OCI-M2 (cell line): Measurements from ENCODE around the gene PADI3.
"Not testable (repeated sequence)": the region's sequence is repeated elsewhere in the genome, so short reads cannot be mapped to it uniquely, and the experiment has no call there.

Source experiments
- DNase-seq: peaks from one replicate; lab custom pipeline; 2025; ENCODE audit not compliant: unreplicated experiment; lab: John Stamatoyannopoulos, UW

PADI3 gene

GRCh38 chr1:17241011-17241779, 7.7 kb upstream of the PADI3 start:
- not testable (repeated sequence) for DNase-seq

GRCh38 chr1:17241780-17242074, 7.2 kb upstream of the PADI3 start:
- not testable (repeated sequence) for DNase-seq

- DNase-seq = no peak
Observed at GRCh38 chr1:17243274-17243673, 5.6 kb upstream of the PADI3 start.

- no peak for DNase-seq
Observed at GRCh38 chr1:17244821-17245740, 3.8 kb upstream of the PADI3 start.

- DNase-seq = no peak
Observed at GRCh38 chr1:17245816-17246325, 3.0 kb upstream of the PADI3 start.

- DNase-seq = no peak
Observed at GRCh38 chr1:17246971-17247370, 1.9 kb upstream of the PADI3 start.

- DNase-seq = no peak
Observed at GRCh38 chr1:17250601-17251000, 1.7 kb downstream of the PADI3 start.

GRCh38 chr1:17251246-17251645, 2.3 kb downstream of the PADI3 start:
- DNase-seq = no peak

- DNase-seq = no peak
Observed at GRCh38 chr1:17251701-17252376, 2.9 kb downstream of the PADI3 start.

GRCh38 chr1:17255336-17255735, 6.4 kb downstream of the PADI3 start:
- no peak for DNase-seq

GRCh38 chr1:17258116-17258757, 9.3 kb downstream of the PADI3 start:
- no peak for DNase-seq

GRCh38 chr1:17258758-17259130, 9.8 kb downstream of the PADI3 start:
- DNase-seq = no peak

- DNase-seq = no peak
Observed at GRCh38 chr1:17259233-17259873, 10.5 kb downstream of the PADI3 start.

GRCh38 chr1:17260264-17260663, 11.4 kb downstream of the PADI3 start:
- DNase-seq = no peak

- DNase-seq = no peak
Observed at GRCh38 chr1:17260738-17261137, 11.8 kb downstream of the PADI3 start.

GRCh38 chr1:17263936-17264335, 15.0 kb downstream of the PADI3 start:
- DNase-seq = no peak

GRCh38 chr1:17264470-17264869, 15.6 kb downstream of the PADI3 start:
- no peak for DNase-seq

- no peak for DNase-seq
Observed at GRCh38 chr1:17265162-17265561, 16.3 kb downstream of the PADI3 start.

GRCh38 chr1:17265950-17266349, 17.1 kb downstream of the PADI3 start:
- DNase-seq = no peak

- no peak for DNase-seq
Observed at GRCh38 chr1:17270891-17271765, 22.2 kb downstream of the PADI3 start.
